Stimulated activated CD4-positive, alpha-beta T cell treated with anti-CD3 and anti-CD28 coated beads, Interleukin-2, amount 100 ng/mL, for 48 hours (primary cell): ENCODE data around the gene RORC.
"Not testable (repeated sequence)": the region's sequence is repeated elsewhere in the genome, so short reads cannot be mapped to it uniquely, and the experiment has no call there.

Experiments used
- DNase-seq, 2 donors: peaks; one replicate each; pipeline ENCODE4 v3.0.0-alpha.2; 2020

RORC gene

DNA sequence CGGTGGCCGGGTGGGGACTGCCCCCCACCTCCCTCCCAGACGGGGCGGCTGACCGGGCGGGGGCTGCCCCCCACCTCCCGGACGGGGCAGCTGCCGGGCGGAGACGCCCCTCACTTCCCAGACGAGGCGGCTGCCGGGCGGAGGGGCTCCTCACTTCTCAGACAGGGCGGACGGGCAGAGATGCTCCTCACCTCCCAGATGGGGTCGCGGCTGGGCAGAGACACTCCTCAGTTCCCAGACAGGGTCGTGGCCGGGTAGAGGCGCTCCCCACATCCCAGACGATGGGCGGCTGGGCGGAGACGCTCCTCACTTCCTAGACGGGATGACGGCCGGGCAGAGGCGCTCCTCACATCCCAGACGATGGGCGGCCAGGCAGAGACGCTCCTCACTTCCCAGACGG lies 62.3 kb downstream of the RORC start:
- not testable (repeated sequence) for DNase-seq

DNA sequence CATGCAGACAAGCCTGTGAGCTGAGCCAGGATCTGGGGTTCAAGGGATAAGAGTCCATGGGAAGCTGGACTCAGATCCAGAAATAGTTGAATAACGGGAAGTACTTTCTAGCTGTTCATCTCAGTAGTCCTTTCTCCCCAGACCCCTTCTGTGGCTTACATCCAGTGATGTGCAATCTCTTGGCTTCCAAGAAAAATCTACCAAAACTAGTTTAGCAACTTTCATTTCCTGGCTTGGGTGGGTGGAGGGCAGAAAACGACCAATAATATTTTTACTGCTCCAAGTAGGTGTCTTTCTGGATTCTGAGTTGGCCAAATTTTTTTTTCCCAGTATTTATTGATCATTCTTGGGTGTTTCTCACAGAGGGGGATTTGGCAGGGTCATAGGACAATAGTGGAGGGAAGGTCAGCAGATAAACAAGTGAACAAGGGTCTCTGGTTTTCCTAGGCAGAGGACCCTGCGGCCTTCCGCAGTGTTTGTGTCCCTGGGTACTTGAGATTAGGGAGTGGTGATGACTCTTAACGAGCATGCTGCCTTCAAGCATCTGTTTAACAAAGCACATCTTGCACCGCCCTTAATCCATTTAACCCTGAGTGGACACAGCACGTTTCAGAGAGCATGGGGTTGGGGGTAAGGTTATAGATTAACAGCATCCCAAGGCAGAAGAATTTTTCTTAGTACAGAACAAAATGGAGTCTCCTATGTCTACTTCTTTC lies 63.1 kb downstream of the RORC start:
- not testable (repeated sequence) for DNase-seq

DNA sequence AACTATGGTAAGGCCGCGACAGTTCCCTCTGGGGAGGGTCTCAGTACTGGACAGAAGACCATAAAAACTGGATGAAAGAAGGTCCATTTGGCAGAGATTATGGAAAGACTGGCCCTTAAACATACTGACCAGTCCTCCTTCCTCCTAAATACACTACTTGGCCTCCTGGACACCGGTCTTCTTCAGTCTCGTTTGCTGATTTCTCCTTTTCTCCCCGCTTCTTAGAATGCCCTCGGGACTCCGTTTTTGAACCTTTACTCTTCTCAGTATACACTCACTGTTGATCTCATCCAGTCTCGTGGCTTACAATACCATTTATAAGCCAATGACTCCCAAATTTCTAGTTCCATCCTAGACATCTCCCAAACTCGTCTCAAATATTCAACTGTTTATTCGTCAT lies 67.6 kb downstream of the RORC start:
- DNase-seq = no peak

DNA sequence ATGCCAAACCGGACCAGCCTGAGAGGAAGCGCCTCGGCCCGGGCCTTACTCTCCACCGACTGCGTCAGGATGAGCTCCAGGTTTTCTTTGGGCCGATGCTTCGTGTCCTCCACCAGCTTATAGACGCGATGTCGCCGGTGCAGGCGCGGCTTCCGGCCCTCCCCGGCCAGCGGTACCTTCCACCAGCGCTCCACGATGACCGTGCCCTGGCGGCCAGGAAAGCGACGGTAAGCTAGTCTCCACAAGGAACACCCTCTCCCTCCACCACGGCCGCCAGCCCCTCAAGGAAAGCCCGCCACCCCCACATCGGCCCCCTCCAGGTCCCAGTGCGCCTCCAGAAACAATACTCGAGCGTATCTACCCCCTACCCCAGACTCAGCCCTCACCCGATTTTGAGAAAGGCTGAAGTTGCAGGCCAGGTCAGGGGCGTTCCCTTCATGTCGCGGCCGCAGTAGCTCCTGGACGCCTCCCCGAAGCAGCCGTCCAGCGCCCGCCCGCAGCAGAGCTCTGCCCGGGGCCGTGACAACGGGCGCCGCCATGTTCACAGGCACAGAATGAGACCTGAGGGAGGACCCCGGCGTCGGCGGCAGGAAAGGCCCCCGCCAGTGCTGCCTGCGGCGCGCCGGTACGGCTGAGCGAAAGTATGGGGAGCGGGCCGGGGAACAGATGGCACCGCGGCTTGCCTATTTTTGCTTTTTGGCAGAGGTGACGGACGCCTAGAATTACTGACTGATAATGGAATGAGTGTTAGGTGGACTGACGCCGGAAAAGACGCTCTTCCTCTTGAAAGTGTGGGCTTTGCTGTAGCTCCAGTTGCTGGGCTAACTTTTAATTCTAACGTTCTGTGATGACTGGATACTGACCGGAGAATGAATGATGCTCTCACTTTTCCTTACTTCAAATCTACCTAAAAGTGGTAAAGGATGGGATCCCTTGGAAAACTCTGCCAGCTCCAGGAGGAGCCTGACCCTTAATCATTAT lies 68.4 kb downstream of the RORC start, which contains the start of gene MRPL9:
Gene MRPL9 (minus strand): TSS at position 556 of the 981 bp plus-strand sequence. CDS start 17 bp downstream, at position 539.
- peak; percentile 78 to 85 for DNase-seq

DNA sequence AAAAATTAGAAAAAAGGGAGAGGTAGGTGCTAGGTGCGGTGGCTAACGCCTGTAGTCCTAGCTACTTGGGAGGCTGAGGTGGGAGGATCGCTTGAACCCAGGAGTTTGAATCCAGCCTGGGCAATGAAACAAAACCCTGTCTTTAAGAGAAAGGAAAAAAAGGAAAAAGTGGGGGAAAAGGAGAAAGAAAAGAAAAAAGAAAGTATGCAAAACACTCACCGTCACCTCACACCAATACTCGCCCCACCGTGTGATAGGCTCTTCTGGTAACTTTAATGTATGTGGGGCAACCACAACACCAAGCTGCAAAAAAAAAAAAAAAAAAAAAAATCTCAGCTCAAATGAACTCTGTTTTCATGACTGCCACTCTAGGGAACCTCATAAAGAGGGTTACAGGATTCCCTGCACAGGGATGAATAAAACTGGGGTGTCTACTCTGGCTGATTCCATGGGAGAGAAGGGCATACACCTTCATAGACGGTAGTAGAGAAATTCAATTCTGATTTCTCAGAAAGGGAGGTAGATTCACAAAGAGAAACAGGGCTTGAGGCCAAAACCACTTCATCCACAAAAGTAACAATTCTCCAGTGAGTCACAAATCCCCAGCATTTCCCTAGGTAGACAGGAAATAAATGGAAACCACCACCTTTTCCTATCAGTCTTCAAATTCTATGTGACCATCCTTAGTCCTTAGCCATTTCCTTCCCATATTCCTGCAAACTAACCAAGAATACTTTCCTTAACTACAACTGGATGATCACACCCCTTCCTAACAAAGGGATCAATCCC lies 70.8 kb downstream of the RORC start:
- no peak for DNase-seq

DNA sequence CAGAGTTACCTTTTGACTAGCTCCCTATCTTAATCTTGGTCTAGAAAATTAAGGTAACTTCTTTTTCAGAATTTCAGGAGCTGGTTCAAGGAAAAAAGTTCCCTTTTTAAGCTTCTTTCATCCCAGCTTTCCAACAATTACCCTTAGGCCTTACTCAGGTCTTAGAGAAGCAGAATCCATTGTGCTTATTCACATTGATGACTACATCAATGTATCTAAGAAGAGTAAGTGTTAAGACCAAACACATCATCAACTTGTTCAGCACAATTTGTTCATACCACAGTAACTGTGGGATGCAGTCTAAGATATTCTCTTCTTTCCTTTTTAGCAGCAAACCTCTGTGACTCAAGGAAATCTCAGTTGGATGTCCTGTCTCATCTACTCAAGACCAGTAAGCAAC lies 72.4 kb downstream of the RORC start:
- DNase-seq = no peak

DNA sequence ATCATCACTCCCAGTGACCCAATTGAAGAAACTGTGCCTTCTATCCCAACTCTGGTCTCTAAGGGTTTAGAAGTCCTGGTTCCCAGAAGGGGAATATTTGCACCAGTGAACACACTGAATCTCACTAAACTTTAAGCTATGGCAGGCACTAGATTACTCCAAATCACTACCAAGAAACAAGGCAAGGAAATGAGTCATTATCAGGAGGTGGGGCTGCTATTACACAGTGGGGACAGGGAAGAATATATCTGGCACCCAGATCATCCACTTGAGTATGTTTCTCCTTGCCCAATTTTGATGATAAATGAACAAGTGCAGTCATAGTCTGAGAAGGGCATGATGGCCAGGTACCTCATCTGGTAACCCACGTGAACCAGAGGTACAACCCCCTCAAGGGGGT lies 75.3 kb downstream of the RORC start:
- DNase-seq = no peak
